Pons (tissue), 1 donor: ENCODE data around the gene IGFBP6.

Source experiments
- DNase-seq: peaks from one replicate; pipeline ENCODE4 v3.0.0-alpha.2; 2016; ENCODE audit warnings: low spot score

Gene IGFBP6

GRCh38 chr12:53059434-53060063 is 37.9 kb upstream of the IGFBP6 start:
- no peak for DNase-seq

GRCh38 chr12:53060064-53060720 is 37.3 kb upstream of the IGFBP6 start:
- no peak for DNase-seq

- DNase-seq, result no peak
Measured at GRCh38 chr12:53060721-53061276, 36.7 kb upstream of the IGFBP6 start.

GRCh38 chr12:53061404-53062010 is 36.0 kb upstream of the IGFBP6 start:
- no peak for DNase-seq

- DNase-seq, result no peak
Measured at GRCh38 chr12:53062011-53062961, 35.2 kb upstream of the IGFBP6 start.

GRCh38 chr12:53062977-53063707 is 34.3 kb upstream of the IGFBP6 start:
- no peak for DNase-seq

GRCh38 chr12:53063708-53064612 is 33.5 kb upstream of the IGFBP6 start:
- no peak for DNase-seq

- DNase-seq, result no peak
Measured at GRCh38 chr12:53064613-53065436, 32.6 kb upstream of the IGFBP6 start.

- no peak for DNase-seq
Measured at GRCh38 chr12:53065470-53065869, 32.0 kb upstream of the IGFBP6 start.

GRCh38 chr12:53065975-53066931 is 31.2 kb upstream of the IGFBP6 start:
- DNase-seq, result peak; percentile 65

- DNase-seq, result no peak
Measured at GRCh38 chr12:53067074-53067992, 30.1 kb upstream of the IGFBP6 start.

- DNase-seq, result no peak
Measured at GRCh38 chr12:53067993-53068770, 29.3 kb upstream of the IGFBP6 start.

- no peak for DNase-seq
Measured at GRCh38 chr12:53068811-53069585, 28.5 kb upstream of the IGFBP6 start.

GRCh38 chr12:53069621-53070410 is 27.7 kb upstream of the IGFBP6 start:
- DNase-seq, result no peak
